Fibroblast of skin of left quadriceps (primary cell): ENCODE results near the gene SUSD4.

Source experiments
- DNase-seq, 2 experiments: peaks; one replicate each; pipeline ENCODE4 v3.0.0-alpha.2; 2013; ENCODE audit warnings: low read depth in 2 of 2

SUSD4 gene

GRCh38 chr1:223186800-223187199 lies 177.2 kb downstream of the SUSD4 start:
- no peak for DNase-seq

GRCh38 chr1:223183268-223183862 lies 180.6 kb downstream of the SUSD4 start:
- DNase-seq, result no peak

- peak; percentile 21 to 30 for DNase-seq
These were observed 183.2 kb downstream of the SUSD4 start for GRCh38 chr1:223180731-223181321.

- no peak for DNase-seq
These were observed 184.2 kb downstream of the SUSD4 start for GRCh38 chr1:223179786-223180185.

- no peak for DNase-seq
These were observed 184.7 kb downstream of the SUSD4 start for GRCh38 chr1:223179280-223179679.

GRCh38 chr1:223177681-223178080 lies 186.3 kb downstream of the SUSD4 start:
- DNase-seq, result no peak

GRCh38 chr1:223176437-223176836 lies 187.5 kb downstream of the SUSD4 start:
- no peak for DNase-seq

GRCh38 chr1:223175633-223176032 lies 188.3 kb downstream of the SUSD4 start:
- no peak for DNase-seq

- no peak for DNase-seq
These were observed 188.9 kb downstream of the SUSD4 start for GRCh38 chr1:223175032-223175431.
